PFSK-1 (cell line): ENCODE data around the gene GSK3B.

Experiments used
- FOXP2 ChIP-seq: optimal IDR thresholded peaks from 2 replicates; pipeline ENCODE3; 2011; ENCODE audit warnings: borderline replicate concordance, control low read depth, inconsistent platforms; ENCODE audit not compliant: insufficient read depth; ENCODE audit errors: extremely low read length, extremely low read depth
- POLR2AphosphoS5 ChIP-seq: IDR thresholded peaks from 2 replicates; pipeline ENCODE4 v1.6.1; 2012; ENCODE audit warnings: low read depth, mild to moderate bottlenecking, control low read depth, low read length, moderate library complexity
- SIN3A ChIP-seq: IDR thresholded peaks from 2 replicates; pipeline ENCODE4 v1.6.1; 2012; ENCODE audit warnings: mild to moderate bottlenecking, low read length, moderate library complexity, borderline replicate concordance; ENCODE audit not compliant: insufficient read depth
- TAF1 ChIP-seq: IDR thresholded peaks from 2 replicates; pipeline ENCODE4 v1.6.1; 2012; ENCODE audit warnings: low read length, control low read depth, borderline replicate concordance; ENCODE audit not compliant: insufficient read depth
- TF ChIP-seq, protein P1 (sequence below), 2 experiments: IDR thresholded peaks; 2 replicates each; pipeline versions ENCODE4 v1.6.1 to v1.8.0; 2011 to 2012; ENCODE audit warnings: low read depth in 2 of 2, low read length in 2 of 2, control low read depth in 1 of 2, inconsistent platforms in 1 of 2, mild to moderate bottlenecking in 1 of 2, moderate library complexity in 1 of 2; ENCODE audit not compliant: insufficient read depth in 1 of 2

The GSK3B gene

DNA sequence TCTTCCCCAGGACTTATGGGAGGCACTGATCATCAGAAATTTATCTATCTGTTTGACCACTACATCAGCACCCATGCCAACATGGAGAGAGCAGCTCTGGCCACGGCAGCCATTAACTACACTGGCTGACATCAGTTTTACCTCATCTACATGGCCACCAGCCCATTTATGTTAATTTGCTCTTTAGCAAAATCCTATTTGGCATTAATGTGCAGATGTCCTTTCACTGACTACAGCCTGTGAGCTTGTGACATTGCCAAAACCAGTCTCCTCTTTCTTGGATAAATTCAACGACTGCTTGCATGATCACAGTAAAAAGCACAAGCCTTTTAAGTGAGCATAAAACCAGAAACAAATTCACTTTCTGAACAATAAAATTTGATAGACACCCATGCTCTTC, 264.8 kb downstream of the GSK3B start:
- TF ChIP-seq SIN3A (no peak), TAF1 (no peak), POLR2AphosphoS5 (no peak), FOXP2 (no peak)
- TF ChIP-seq, protein P1, sequence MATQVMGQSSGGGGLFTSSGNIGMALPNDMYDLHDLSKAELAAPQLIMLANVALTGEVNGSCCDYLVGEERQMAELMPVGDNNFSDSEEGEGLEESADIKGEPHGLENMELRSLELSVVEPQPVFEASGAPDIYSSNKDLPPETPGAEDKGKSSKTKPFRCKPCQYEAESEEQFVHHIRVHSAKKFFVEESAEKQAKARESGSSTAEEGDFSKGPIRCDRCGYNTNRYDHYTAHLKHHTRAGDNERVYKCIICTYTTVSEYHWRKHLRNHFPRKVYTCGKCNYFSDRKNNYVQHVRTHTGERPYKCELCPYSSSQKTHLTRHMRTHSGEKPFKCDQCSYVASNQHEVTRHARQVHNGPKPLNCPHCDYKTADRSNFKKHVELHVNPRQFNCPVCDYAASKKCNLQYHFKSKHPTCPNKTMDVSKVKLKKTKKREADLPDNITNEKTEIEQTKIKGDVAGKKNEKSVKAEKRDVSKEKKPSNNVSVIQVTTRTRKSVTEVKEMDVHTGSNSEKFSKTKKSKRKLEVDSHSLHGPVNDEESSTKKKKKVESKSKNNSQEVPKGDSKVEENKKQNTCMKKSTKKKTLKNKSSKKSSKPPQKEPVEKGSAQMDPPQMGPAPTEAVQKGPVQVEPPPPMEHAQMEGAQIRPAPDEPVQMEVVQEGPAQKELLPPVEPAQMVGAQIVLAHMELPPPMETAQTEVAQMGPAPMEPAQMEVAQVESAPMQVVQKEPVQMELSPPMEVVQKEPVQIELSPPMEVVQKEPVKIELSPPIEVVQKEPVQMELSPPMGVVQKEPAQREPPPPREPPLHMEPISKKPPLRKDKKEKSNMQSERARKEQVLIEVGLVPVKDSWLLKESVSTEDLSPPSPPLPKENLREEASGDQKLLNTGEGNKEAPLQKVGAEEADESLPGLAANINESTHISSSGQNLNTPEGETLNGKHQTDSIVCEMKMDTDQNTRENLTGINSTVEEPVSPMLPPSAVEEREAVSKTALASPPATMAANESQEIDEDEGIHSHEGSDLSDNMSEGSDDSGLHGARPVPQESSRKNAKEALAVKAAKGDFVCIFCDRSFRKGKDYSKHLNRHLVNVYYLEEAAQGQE (IDR thresholded peaks at IDR 0.05; ENCODE audit: insufficient read depth in 1 of 2, low read depth in 2 of 2, low read length in 2 of 2), result no peak

DNA sequence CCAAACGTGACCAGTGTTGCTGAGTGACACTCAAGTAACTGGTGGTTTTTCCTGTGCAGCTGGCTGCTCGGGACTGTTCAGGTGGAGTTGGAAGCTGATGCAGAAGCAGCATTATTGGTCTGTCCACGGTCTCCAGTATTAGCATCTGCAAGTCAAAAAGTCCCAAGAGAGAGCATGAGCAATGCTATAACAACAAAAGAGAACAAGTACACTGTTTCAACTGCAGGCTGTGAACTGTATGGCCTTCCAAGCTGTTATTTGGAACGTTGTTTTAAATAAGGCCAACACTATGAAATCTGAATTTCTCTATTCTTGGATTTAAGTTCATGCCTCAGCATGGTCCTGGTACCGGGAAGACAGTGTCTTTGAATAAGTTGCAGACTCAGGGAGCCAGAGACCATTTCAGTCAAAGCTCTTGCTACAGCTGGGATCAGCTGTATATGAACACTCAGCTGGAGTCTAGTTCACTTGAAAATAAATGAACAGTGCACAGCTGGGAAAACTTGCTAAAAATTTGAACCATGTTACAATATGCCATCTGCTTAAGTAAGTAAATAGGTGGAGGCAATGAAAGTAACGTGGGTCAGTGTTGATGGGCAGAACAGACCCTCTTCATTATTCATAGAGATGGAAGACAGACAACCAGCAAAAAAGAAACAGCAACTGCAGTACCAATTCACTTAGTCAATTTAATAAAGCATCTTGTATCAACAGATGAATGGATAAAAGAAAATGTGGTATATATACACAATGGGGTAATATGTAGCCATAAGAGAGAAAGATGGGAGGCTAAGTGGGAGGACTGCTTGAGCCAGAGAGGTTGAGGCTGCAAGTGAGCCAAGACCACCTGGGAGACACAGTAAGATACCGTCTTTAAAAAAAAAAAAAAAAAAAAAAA, 267.3 kb downstream of the GSK3B start:
- TF ChIP-seq, protein P1 (IDR thresholded peaks at IDR 0.05; ENCODE audit: insufficient read depth in 1 of 2, low read depth in 2 of 2, low read length in 2 of 2), result no peak
- TF ChIP-seq SIN3A, result no peak
- no peak for TF ChIP-seq TAF1
- TF ChIP-seq POLR2AphosphoS5, result no peak
- TF ChIP-seq FOXP2, result no peak

DNA sequence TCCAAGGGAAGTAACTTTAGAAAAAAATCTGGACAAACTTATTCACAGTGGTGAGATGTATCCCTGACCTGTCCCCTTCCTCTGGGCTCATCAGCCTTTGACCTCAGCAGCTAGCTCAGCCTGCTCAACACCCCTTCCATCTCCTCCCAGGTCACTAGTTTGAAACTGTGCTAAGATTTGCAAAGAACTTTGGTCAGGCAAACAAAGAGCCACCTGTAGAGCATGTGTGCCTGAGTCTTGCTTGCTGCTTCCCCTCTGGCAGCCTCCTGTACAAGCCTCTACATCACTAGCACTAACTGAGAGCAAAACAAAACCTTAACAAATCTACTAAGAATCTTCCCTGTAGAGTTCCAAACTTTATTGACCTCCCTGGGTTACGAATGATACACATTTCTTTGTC, 268.4 kb downstream of the GSK3B start:
- TF ChIP-seq SIN3A (no peak), POLR2AphosphoS5 (no peak), TAF1 (no peak), FOXP2 (no peak)
- TF ChIP-seq, protein P1 (IDR thresholded peaks at IDR 0.05; ENCODE audit: insufficient read depth in 1 of 2, low read depth in 2 of 2, low read length in 2 of 2), result no peak

DNA sequence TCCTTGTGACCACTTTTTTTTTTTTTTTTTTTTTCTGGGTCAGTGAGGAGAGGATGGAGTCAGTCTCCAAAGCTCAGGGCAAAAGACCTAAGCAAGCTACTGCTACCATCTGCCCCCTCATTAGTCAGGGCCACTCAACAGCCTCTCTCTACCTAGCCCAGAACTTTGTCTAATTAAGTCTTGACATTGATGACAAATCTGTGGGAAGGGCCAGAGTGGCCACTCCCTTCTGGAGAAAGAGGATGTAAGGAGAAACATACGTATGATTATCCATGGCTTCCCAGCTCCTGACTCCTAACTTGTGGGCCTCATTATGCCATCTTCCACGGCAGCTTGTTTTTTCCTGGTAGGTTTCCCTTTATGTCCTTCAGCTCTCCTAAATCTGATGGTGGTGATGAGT, 274.4 kb downstream of the GSK3B start:
- TF ChIP-seq FOXP2, result no peak
- TF ChIP-seq TAF1, result no peak
- TF ChIP-seq SIN3A, result no peak
- TF ChIP-seq POLR2AphosphoS5, result no peak
- TF ChIP-seq, protein P1 (IDR thresholded peaks at IDR 0.05; ENCODE audit: insufficient read depth in 1 of 2, low read depth in 2 of 2, low read length in 2 of 2), result no peak
